ENCODE results near the gene DAND5. TPM values are rescaled to one million over a fixed set of nuclear protein-coding genes. Genes with fewer than 3 reads are reported as not detected.

DAND5 gene
- total and polyA plus RNA-seq, 9 of the 15 experiments (the other 6 are each of a cell fraction or from before 2014, with no cell fraction given), result 0.22 to 0.83 (median 0.60) TPM

GRCh38 chr19:12933287-12934072, 35.9 kb upstream of the DAND5 start, which contains the start of gene FARSA (continued):
- 0 out of 2 replicates have a peak, but pooled peaks have one; percentile 35 for TF ChIP-seq L3MBTL2 (IDR thresholded peaks at IDR 0.05)
- no peak for TF ChIP-seq SMAD2 (IDR thresholded peaks at IDR 0.05; ENCODE audit: low read depth, low read length)
- no peak for TF ChIP-seq DPF2 (IDR thresholded peaks at IDR 0.05)
- TF ChIP-seq ZNF197 (CRISPR knock-in tag; IDR thresholded peaks at IDR 0.05; ENCODE audit: low read depth), result 0 out of 2 replicates have a peak, but pooled peaks have one; percentile 44
- no peak for TF ChIP-seq E2F1 (CRISPR knock-in tag; IDR thresholded peaks at IDR 0.05)
- TF ChIP-seq FOSL1 (tag; conservative IDR thresholded peaks at IDR 0.05), result peak; percentile 16; the same call in 1 of the 2 replicates
- TF ChIP-seq ZBTB8A (IDR thresholded peaks at IDR 0.05; ENCODE audit: partially characterized antibody), result no peak
- no peak for TF ChIP-seq ZBTB43 (CRISPR knock-in tag; IDR thresholded peaks at IDR 0.05)
- peak; percentile 15; the same call in 1 of the 2 replicates for TF ChIP-seq ETV5 (CRISPR knock-in tag; IDR thresholded peaks at IDR 0.05; ENCODE audit: low read depth)

All from K562 (cell line).